Measurements from ENCODE around the gene BTBD19.
"Not testable (repeated sequence)": the region's sequence is repeated elsewhere in the genome, so short reads cannot be mapped to it uniquely, and the experiment has no call there.

Gene BTBD19

DNA sequence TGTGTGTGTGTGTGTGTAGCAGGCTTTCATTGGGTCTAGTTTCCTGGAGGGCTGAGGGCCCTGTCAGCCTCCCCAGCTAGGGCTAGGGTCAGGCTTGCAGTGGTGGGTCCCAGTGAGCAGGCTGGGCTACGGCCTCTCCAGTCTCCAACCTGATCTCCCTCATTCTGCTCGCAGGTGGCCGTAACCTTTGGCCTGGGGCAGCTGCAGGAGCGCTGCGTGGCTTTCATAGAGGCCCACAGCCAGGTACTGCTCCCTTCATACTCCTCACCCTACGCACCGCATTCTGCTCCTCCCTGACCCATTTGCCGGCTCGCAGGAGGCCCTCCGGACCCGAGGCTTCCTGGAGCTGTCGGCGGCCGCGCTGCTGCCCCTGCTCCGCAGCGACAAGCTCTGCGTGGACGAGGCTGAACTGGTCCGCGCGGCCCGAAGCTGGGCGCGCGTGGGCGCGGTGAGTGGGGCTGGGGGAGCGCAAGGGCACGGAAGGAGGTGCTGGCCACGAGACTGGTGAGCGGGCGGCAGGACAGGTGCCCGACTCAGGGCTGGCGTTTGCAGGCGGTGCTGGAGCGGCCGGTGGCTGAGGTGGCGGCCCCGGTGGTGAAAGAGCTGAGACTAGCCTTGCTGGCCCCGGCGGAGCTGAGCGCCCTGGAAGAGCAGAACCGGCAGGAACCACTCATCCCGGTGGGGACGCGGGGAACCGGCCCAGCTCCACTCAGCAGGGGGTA, 4.7 kb downstream of the BTBD19 start:
- H3K4me3 Mint-ChIP-seq: peak overlapping the region; percentile 89
- peaks cover 66% of the 10 kb centered on the region for H3K36me3 Mint-ChIP-seq
- H3K9me3 Mint-ChIP-seq: no peaks in the 10 kb centered on the region
- no peak for ATAC-seq
- DNase-seq (ENCODE audit: low spot score in 2 of 2): no peak
- H3K27ac Mint-ChIP-seq: peak overlapping the region; percentile 98
- H3K4me1 Mint-ChIP-seq: peaks cover 78% of the 10 kb centered on the region

DNA sequence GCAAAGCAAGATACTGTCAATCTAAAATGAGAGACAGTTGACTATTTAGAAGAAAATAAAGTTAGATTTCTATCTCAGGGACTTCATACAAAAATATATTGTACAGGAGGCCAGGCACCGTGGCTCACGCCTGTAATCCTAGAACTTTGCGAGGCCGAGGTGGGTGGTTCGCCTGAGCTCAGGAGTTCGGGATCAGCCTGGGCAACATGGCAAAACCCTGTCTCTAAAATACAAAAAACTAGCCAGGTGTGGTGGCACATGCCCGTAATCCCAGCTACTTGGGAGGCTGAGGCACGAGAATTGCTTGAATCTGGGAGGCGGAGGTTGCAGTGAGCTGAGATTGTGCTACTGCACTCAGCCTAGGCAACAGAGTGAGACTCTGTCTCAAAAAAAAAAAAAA, 7.6 kb downstream of the BTBD19 start:
- Mint-ChIP-seq H3K4me1 (peaks cover 78% of the 10 kb centered on the region), H3K27ac (peak overlapping the region; percentile 98), H3K4me3 (peak overlapping the region; percentile 89), H3K36me3 (peaks cover 62% of the 10 kb centered on the region)
- not testable (repeated sequence) for DNase-seq (ENCODE audit: low spot score in 2 of 2); H3K9me3 Mint-ChIP-seq; ATAC-seq

DNA sequence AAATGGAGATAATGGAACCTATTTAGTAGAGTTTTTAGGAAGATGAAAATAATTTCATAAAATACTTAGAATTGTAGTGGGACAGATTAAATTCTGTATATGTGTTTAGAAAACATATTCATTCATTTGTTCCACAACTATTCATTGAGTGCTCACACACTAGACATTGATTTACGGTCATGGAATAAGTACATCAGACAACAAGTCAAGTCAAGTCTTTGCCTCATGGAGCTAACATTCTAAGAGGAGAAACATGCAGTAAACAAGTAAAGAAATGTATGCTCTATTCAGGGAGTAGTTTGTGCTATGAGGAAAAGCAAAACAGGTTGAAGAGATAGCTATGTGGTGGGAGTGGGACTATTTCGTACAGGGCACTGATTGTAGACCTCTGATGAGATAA, 9.0 kb downstream of the BTBD19 start:
- Mint-ChIP-seq H3K36me3 (peaks cover 58% of the 10 kb centered on the region), H3K4me1 (peaks cover 72% of the 10 kb centered on the region), H3K27ac (peak overlapping the region; percentile 100), H3K9me3 (no peaks in the 10 kb centered on the region), H3K4me3 (no peak overlapping the region)
- ATAC-seq (no peak), DNase-seq (ENCODE audit: low spot score in 2 of 2) (no peak)

DNA sequence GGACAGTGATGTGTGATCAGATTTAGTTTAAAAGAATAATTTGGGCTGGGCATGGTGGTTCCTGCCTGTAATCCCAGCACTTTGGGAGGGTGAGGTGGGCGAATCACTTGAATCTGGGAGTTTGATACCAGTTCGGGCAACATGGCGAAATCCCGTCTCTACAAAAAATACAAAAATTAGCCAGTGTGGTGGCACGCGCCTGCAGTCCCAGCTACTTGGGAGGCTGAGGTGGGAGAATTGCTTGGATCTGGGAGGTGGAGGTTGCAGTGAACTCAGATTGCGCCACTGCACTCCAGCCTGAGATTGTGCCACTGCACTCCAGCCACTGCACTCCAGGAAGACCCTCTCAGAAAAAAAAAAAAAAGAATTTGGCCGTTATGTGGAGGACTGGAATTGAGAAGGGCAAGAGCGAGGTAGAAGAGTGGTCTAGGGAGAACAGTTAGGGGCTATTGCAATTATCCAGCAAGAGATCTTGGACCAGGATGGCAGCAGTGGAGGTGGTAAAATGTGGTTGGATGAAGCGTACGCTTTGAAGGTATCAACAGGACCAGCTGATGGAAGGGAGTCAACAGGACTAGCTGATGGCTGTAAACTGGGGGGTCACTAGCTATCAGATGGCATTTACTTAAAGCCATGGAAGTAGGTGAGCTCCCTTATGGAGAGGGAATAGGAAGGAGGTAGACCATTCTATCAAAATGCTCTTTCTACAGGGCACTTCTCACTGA, 9.6 kb downstream of the BTBD19 start:
- Mint-ChIP-seq H3K9me3 (no peaks in the 10 kb centered on the region), H3K4me3 (peak overlapping the region; percentile 88), H3K4me1 (peaks cover 65% of the 10 kb centered on the region), H3K27ac (peak overlapping the region; percentile 100), H3K36me3 (peaks cover 52% of the 10 kb centered on the region)
- DNase-seq (ENCODE audit: low spot score in 2 of 2): no peak
- no peak for ATAC-seq

DNA sequence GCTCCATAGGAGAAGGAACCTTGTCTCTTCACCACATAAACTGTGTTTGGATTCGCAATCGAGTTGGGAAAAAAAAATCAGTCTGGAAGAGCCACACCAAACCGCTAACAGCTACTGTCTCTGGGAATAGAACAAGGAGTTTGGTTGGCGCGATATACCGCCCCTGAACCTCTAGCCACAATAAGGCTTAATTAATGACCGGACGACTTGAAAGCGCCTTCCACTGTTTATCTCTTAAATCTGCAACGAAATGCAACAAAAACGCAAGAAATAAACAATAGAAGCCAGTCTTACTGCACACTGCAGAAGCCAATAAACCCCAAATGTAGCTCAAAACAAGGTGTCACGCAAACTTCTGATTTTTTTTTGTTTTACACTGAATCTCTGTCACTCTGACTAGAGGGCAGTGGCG, 10.9 kb downstream of the BTBD19 start:
- DNase-seq (ENCODE audit: low spot score in 2 of 2) (no peak), ATAC-seq (no peak)
- Mint-ChIP-seq H3K4me3 (peak overlapping the region; percentile 88), H3K9me3 (no peaks in the 10 kb centered on the region), H3K27ac (peak overlapping the region; percentile 100), H3K4me1 (peaks cover 59% of the 10 kb centered on the region), H3K36me3 (peaks cover 44% of the 10 kb centered on the region)

DNA sequence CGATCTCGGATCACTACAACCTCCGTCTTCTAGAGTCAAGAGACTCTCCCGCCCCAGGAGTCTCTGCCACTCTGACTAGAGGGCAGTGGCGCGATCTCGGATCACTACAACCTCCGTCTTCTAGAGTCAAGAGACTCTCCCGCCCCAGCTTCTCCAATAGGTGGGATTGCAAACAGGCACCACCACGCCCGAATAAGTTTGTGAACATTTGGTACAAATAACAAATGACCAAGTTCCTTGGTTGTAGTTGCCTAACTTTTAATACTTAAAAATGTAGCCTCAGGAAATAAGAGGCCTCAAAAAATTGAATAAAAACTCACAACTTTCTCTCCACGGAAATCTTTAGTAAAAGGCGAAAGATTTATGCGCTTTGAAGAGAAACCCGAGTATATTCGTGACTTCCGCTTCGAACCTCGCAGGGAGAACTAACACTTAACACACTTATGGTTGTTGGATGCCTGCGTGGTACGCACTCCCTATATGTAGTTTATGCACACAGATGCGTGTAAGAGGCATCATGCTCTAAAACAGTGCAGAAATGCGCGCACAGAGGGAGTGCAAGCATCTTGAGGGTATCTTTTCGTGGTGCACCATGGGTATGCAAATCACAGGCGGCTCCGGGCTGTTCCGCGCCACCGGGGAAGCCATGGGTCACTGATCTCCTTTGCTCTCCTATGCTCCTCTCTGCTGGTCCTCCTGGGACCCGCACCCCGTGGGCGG, 11.4 kb downstream of the BTBD19 start:
- Mint-ChIP-seq H3K36me3 (peaks cover 38% of the 10 kb centered on the region), H3K4me3 (peak overlapping the region; percentile 88), H3K27ac (peak overlapping the region; percentile 100), H3K9me3 (no peaks in the 10 kb centered on the region), H3K4me1 (peaks cover 54% of the 10 kb centered on the region)
- DNase-seq (ENCODE audit: low spot score in 2 of 2) (peak; percentile 79 to 93), ATAC-seq (peak; percentile 94)

DNA sequence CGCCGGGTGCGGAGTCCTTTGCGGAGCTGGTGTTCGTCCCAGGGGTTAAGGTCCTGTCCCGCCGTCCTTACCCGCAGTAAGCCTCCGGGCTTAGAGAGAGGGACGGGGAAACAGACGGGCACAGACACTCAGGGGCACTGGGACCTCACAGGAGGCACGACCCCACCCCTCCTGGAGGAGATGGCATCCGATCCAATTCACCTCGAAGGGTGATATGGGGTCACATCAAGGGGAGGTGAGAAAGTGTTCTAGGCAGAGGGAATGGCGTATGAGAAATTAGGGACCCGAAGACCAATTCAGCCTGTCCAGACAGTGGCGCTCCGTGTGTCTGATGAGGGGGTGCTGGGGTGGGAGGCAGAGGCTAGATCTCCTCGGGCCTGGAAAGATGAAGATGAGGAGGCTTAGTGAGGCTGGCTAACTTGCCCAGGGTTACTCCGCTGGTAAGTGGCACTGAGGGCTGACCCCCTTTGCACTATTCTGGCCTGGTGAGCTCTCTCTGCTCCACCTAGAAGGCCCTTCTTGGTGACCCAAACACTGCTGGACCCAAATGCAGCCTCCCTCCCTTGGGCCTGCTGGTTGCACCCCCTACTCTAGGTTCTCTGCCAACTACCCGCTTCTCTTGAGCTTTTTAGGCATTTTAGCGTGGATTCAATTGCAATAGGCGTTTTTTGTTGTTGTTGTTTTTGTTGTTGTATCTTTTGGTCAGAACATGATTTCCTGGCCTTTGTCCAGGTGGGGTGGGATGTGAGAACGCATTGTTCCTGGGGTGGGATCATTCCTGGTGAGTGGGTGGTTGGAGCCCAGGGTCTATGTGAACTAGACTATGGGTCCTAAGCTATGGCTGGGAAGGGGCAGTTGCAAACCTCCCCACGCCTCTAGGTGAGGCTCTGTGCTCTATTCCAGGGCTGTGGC, 12.3 kb downstream of the BTBD19 start:
- H3K27ac Mint-ChIP-seq: peak overlapping the region; percentile 100
- H3K4me1 Mint-ChIP-seq: peaks cover 46% of the 10 kb centered on the region
- ATAC-seq: peak; percentile 4
- H3K36me3 Mint-ChIP-seq: peaks cover 30% of the 10 kb centered on the region
- no peak for DNase-seq (ENCODE audit: low spot score in 2 of 2)
- no peaks in the 10 kb centered on the region for H3K9me3 Mint-ChIP-seq
- peak overlapping the region; percentile 88 for H3K4me3 Mint-ChIP-seq

DNA sequence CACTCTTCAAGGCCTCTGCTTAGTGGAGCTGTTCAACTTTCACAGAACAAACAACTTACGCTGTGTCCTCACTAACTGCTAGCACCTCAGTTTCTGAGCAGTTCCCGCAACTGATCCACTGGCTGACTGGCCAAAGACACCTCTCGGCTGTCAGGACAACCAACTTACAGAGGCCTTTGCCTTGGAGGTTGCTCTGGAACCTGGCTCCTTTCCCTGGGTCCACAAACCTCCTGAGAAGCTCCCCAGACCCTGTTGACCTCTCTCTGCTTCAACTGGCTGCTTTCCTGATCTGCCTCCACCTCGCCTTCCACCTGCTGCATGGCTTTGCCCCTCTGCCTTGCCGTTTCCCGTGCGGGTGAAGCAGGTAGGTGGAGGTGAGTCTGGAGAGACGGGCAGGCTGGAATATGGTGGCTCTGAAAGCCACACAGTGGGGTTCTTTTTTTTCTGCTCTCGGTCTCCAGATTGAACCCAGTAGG, 13.0 kb downstream of the BTBD19 start:
- peaks cover 45% of the 10 kb centered on the region for H3K4me1 Mint-ChIP-seq
- H3K27ac Mint-ChIP-seq: peak overlapping the region; percentile 100
- peak overlapping the region; percentile 88 for H3K4me3 Mint-ChIP-seq
- no peak for ATAC-seq
- H3K9me3 Mint-ChIP-seq: no peaks in the 10 kb centered on the region
- DNase-seq (ENCODE audit: low spot score in 2 of 2): no peak
- peaks cover 25% of the 10 kb centered on the region for H3K36me3 Mint-ChIP-seq

DNA sequence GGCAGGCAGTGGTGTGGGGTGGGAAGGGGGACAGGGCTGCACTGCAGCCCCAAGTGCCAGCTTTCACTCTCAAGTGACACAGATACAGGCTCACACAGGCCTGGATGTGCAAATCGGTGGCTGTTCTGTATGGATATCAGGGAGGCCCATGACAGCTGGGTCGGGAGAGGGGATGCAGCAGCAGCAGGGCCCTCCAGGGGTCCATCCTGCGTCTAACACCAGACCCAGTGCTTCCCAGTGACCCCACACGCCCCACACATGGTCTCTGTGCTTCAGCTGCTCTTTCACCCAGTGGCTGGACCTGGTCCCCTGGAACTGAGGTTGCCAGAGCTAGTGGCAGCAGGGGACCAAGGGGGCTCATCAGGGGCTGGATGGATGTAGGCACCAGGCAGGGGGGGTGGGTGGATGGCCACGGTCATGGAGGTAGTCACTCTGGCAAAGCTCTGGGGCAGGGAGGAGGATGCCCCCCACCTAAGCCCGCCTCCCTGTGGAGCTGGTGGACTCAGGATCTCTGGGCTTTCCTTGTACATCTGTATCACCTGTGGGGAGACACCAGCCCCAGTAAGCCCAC, 13.9 kb downstream of the BTBD19 start:
- Mint-ChIP-seq H3K9me3 (no peaks in the 10 kb centered on the region), H3K4me1 (peaks cover 44% of the 10 kb centered on the region), H3K27ac (peak overlapping the region; percentile 45), H3K36me3 (peaks cover 25% of the 10 kb centered on the region), H3K4me3 (no peak overlapping the region)
- DNase-seq (ENCODE audit: low spot score in 2 of 2) (no peak), ATAC-seq (no peak)

DNA sequence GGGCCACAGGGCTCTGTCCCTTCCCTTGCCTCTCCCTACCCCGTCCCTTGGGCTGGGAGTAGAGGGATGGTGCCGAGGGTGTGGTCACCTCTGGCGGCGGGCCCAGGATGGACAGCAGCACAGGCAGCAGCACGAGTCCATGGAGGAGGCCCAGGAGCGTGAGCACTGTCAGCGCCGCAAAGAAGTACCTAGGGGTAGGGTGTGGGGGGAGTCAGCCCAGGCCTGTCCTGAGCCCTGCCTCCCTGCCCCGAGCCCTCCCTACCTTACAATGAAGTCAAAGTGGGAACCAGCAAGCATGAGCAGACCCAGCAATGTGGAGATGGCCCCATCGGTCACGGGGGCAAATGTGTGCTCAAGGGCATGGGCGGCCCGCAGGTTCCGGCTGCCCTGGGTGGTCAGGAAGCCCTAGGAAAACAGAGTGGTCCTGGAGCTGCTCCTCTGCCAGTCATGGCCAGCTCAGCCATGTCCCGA, 14.7 kb downstream of the BTBD19 start:
- H3K9me3 Mint-ChIP-seq: no peaks in the 10 kb centered on the region
- DNase-seq (ENCODE audit: low spot score in 2 of 2) (no peak), ATAC-seq (no peak)
- H3K36me3 Mint-ChIP-seq: peaks cover 21% of the 10 kb centered on the region
- H3K4me3 Mint-ChIP-seq: no peak overlapping the region
- H3K27ac Mint-ChIP-seq: peak overlapping the region; percentile 45
- peaks cover 36% of the 10 kb centered on the region for H3K4me1 Mint-ChIP-seq

DNA sequence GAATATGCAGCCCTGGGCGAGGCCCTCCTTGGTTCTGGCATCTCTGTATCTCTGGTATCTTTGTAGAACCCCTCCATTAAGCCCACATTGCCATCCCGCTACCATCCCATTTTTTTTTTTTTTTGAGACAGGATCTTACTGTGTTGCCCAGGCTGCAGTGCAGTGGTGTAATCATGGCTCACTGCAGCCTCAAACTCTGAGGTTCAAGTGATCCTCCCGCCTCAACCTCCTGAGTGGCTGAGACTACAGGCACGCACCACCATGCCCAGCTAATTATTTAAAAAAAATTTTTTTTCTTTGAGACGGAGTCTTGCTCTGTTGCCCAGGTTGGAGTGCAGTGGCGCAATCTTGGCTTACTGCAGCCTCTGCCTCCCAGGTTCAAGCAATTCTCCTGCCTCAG, 16.1 kb downstream of the BTBD19 start:
- not testable (repeated sequence) for H3K4me3 Mint-ChIP-seq; H3K9me3 Mint-ChIP-seq; DNase-seq (ENCODE audit: low spot score in 2 of 2); ATAC-seq; H3K27ac Mint-ChIP-seq
- Mint-ChIP-seq H3K36me3 (peaks cover 14% of the 10 kb centered on the region), H3K4me1 (peaks cover 23% of the 10 kb centered on the region)

DNA sequence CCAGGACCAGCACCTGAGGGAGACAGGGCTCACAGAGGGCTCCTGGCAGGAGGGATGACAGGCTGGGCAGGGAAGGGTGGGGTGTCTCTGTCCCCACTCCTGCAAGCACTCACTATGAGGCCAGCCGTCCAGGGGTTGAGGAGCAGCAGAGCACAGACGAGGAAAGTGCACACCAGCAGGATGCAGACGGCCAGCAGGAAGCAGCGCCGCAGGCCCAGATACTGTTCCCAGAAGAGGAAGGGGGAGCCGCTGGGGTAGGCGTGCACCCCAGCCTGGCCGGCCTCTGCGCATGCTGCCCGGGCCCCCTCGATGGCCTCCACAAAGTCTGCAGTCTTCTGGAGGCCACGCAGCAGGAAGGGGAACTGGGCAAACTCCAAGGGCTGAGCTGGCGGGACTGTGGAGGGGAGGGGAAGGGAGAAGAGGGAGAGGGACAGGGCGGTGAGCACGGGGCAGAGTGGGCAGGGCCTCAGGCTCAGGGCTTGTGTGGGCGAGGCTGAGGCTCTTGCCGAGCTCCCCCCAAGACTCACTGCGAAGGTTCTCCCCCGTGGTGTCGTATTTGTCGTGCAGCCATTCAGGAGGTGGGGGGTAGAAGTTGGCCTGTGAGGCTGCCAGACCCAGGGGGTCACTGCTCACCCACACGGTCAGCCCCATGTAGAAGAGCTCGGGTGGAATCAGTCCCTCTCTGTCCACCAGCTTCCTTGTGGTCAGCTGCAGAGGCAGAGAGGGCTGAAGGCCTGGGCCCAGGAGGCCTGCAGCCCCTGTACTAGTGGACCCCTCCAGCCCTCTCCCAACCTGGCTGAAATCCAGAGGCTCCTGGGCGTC, 18.3 kb downstream of the BTBD19 start:
- H3K9me3 Mint-ChIP-seq: no peaks in the 10 kb centered on the region
- no peak overlapping the region for H3K27ac Mint-ChIP-seq
- H3K4me3 Mint-ChIP-seq: no peak overlapping the region
- no peak for ATAC-seq
- peaks cover under 1% of the 10 kb centered on the region for H3K4me1 Mint-ChIP-seq
- no peaks in the 10 kb centered on the region for H3K36me3 Mint-ChIP-seq
- DNase-seq (ENCODE audit: low spot score in 2 of 2): no peak

DNA sequence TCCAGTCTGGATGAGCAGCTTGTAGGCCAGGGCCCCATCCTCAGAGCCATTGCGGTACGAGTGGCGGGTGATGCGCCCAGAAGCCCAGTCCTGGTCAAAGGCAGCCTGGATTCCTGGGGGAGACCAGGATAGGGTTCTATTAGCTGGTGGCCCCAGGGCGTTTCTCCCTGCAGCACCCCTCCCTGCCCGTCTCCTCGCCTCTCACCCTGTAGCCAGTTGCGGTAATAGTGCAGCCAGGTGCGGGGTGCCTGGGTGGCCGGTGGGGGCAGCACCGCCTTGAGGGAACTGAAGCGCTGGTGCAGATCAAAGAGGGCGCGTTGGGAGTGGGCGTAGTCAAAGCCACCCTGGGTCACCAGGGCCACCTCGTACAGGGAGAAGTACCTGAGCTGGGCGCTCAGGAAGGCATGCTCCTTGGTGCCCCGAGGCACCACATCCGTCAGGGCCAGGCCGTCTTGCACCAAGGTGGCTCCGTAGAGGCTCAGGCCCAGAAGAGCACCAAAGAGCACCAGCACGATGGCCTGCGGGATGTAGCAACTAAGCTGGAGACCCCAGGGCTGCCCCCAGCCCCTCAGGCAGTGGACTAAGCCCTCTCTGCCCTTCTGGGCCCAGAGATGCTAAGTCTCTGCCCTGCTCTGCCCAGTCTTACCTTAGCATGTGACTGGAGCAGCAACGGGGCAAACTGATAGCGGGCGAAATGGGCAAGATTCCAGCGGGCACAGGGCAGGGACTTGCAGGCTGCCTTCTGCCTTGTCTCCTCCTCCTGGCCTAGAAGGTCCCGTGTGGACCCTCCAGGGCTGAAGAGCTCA, 19.1 kb downstream of the BTBD19 start:
- Mint-ChIP-seq H3K4me3 (no peak overlapping the region), H3K36me3 (no peaks in the 10 kb centered on the region), H3K4me1 (no peaks in the 10 kb centered on the region), H3K27ac (peak overlapping the region; percentile 79), H3K9me3 (no peaks in the 10 kb centered on the region)
- DNase-seq (ENCODE audit: low spot score in 2 of 2): no peak
- ATAC-seq: no peak
